HPDE6-E6E7 (cell line): ENCODE results near the gene HSPA12A.
"Not testable (repeated sequence)": the region's sequence is repeated elsewhere in the genome, so short reads cannot be mapped to it uniquely, and the experiment has no call there.

Experiments used
- DNase-seq: peaks from one replicate; pipeline ENCODE4 v3.0.0; 2011; ENCODE audit warnings: missing footprints; ENCODE audit errors: extremely low spot score

Gene HSPA12A

GRCh38 chr10:116715341-116715740 is 27.0 kb downstream of the HSPA12A start:
- no peak for DNase-seq

- DNase-seq, result no peak
These were observed 28.5 kb downstream of the HSPA12A start for GRCh38 chr10:116713846-116714245.

GRCh38 chr10:116712989-116713543 is 29.3 kb downstream of the HSPA12A start:
- DNase-seq, result no peak

GRCh38 chr10:116712519-116712918 is 29.8 kb downstream of the HSPA12A start:
- no peak for DNase-seq

- not testable (repeated sequence) for DNase-seq
These were observed 30.6 kb downstream of the HSPA12A start for GRCh38 chr10:116711803-116712202.

- no peak for DNase-seq
These were observed 32.3 kb downstream of the HSPA12A start for GRCh38 chr10:116710076-116710475.

GRCh38 chr10:116708877-116709276 is 33.5 kb downstream of the HSPA12A start:
- DNase-seq, result no peak

GRCh38 chr10:116708391-116708821 is 34.0 kb downstream of the HSPA12A start:
- no peak for DNase-seq

GRCh38 chr10:116707981-116708380 is 34.4 kb downstream of the HSPA12A start:
- no peak for DNase-seq

- no peak for DNase-seq
These were observed 36.1 kb downstream of the HSPA12A start for GRCh38 chr10:116706281-116706680.

- DNase-seq, result no peak
These were observed 36.9 kb downstream of the HSPA12A start for GRCh38 chr10:116705498-116705897.

- no peak for DNase-seq
These were observed 37.4 kb downstream of the HSPA12A start for GRCh38 chr10:116704926-116705325.

GRCh38 chr10:116702165-116702564 is 40.2 kb downstream of the HSPA12A start:
- no peak for DNase-seq

- no peak for DNase-seq
These were observed 42.8 kb downstream of the HSPA12A start for GRCh38 chr10:116699471-116700150.

GRCh38 chr10:116699049-116699448 is 43.3 kb downstream of the HSPA12A start:
- DNase-seq, result no peak

GRCh38 chr10:116698364-116698763 is 44.0 kb downstream of the HSPA12A start:
- DNase-seq, result no peak

GRCh38 chr10:116697816-116698215 is 44.5 kb downstream of the HSPA12A start:
- DNase-seq, result no peak

GRCh38 chr10:116696919-116697318 is 45.4 kb downstream of the HSPA12A start:
- no peak for DNase-seq

- no peak for DNase-seq
These were observed 47.5 kb downstream of the HSPA12A start for GRCh38 chr10:116694927-116695268.

- no peak for DNase-seq
These were observed 48.0 kb downstream of the HSPA12A start for GRCh38 chr10:116694243-116694926.

- no peak for DNase-seq
These were observed 50.1 kb downstream of the HSPA12A start for GRCh38 chr10:116692225-116692624.

GRCh38 chr10:116691635-116692034 is 50.7 kb downstream of the HSPA12A start:
- DNase-seq, result no peak
